ENCODE results near the gene FOXA3. TPM values are rescaled to one million over a fixed set of nuclear protein-coding genes. Genes with fewer than 3 reads are reported as not detected.

FOXA3 gene
- total RNA-seq, 1 experiment from 2014 or later = 5.8 TPM

GRCh38 chr19:45816236-45817009 lies 47.7 kb upstream of the FOXA3 start:
- ATAC-seq = no peak
- no TSS peak for BruUV-seq (replicated peaks)

More at GRCh38 chr19:45816236-45817009, 47.7 kb upstream of the FOXA3 start:
- Histone ChIP-seq H3K9me2 (ENCODE audit: insufficient read depth) (no peaks in the 10 kb centered on the region), H3K27ac (ENCODE audit: low read depth, low read length) (no peak overlapping the region), H2AFZ (ENCODE audit: low read depth, low read length, poor library complexity, severe bottlenecking) (no peak overlapping the region), H3K9ac (ENCODE audit: low read length) (no peak overlapping the region), H3K9me3 (ENCODE audit: control insufficient read depth in 1 of 2, insufficient read depth in 1 of 2, low read depth in 1 of 2, low read length in 2 of 2) (no peaks in the 10 kb centered on the region), H4K20me1 (ENCODE audit: insufficient read depth) (no peaks in the 10 kb centered on the region), H3K79me2 (ENCODE audit: insufficient read depth, low read length) (no peaks in the 10 kb centered on the region), H3K4me2 (ENCODE audit: low read length) (no peak overlapping the region), H3K4me3 (replicated peaks in 1 of 2; ENCODE audit: low read depth in 1 of 2, low read length in 2 of 2) (no peak overlapping the region), H3K27me3 (ENCODE audit: insufficient read depth, low read length) (no peaks in the 10 kb centered on the region), H3K4me1 (ENCODE audit: control insufficient read depth in 1 of 2, insufficient read depth in 2 of 2, low read length in 2 of 2) (peaks cover 3 to 11% of the 10 kb centered on the region in 2 experiments; a peak in 3 of 4 replicates), H3K36me3 (ENCODE audit: control insufficient read depth in 1 of 2, insufficient read depth in 2 of 2, low read length in 2 of 2) (peaks cover 5 to 10% of the 10 kb centered on the region in 2 experiments; a peak in 3 of 4 replicates)
- TF ChIP-seq, protein P1, sequence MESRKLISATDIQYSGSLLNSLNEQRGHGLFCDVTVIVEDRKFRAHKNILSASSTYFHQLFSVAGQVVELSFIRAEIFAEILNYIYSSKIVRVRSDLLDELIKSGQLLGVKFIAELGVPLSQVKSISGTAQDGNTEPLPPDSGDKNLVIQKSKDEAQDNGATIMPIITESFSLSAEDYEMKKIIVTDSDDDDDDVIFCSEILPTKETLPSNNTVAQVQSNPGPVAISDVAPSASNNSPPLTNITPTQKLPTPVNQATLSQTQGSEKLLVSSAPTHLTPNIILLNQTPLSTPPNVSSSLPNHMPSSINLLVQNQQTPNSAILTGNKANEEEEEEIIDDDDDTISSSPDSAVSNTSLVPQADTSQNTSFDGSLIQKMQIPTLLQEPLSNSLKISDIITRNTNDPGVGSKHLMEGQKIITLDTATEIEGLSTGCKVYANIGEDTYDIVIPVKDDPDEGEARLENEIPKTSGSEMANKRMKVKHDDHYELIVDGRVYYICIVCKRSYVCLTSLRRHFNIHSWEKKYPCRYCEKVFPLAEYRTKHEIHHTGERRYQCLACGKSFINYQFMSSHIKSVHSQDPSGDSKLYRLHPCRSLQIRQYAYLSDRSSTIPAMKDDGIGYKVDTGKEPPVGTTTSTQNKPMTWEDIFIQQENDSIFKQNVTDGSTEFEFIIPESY (IDR thresholded peaks at IDR 0.05; ENCODE audit: extremely low read depth, insufficient replicate concordance, low read length) = no peak
- TF ChIP-seq CEBPB (IDR thresholded peaks at IDR 0.05; ENCODE audit: low read depth) (no peak), SP1 (IDR thresholded peaks at IDR 0.05; ENCODE audit: low read depth) (no peak), EZH2phosphoT487 (IDR thresholded peaks at IDR 0.05; ENCODE audit: borderline replicate concordance) (no peak), TCF7L2 (IDR thresholded peaks at IDR 0.05; ENCODE audit: borderline replicate concordance, extremely low read depth, insufficient read depth, insufficient read length) (no peak), YY1 (IDR thresholded peaks at IDR 0.05; ENCODE audit: extremely low read depth, insufficient replicate concordance, low read depth, low read length) (no peak), REST (IDR thresholded peaks at IDR 0.05; ENCODE audit: low read depth) (no peak), ELF1 (IDR thresholded peaks at IDR 0.05; ENCODE audit: borderline replicate concordance, low read depth) (no peak), ZNF274 (IDR thresholded peaks at IDR 0.05; ENCODE audit: low read depth, low read length) (no peak), FOSL1 (IDR thresholded peaks at IDR 0.05; ENCODE audit: low read depth) (no peak), EGR1 (IDR thresholded peaks at IDR 0.05; ENCODE audit: low read depth) (no peak)
- TF ChIP-seq, protein P2, sequence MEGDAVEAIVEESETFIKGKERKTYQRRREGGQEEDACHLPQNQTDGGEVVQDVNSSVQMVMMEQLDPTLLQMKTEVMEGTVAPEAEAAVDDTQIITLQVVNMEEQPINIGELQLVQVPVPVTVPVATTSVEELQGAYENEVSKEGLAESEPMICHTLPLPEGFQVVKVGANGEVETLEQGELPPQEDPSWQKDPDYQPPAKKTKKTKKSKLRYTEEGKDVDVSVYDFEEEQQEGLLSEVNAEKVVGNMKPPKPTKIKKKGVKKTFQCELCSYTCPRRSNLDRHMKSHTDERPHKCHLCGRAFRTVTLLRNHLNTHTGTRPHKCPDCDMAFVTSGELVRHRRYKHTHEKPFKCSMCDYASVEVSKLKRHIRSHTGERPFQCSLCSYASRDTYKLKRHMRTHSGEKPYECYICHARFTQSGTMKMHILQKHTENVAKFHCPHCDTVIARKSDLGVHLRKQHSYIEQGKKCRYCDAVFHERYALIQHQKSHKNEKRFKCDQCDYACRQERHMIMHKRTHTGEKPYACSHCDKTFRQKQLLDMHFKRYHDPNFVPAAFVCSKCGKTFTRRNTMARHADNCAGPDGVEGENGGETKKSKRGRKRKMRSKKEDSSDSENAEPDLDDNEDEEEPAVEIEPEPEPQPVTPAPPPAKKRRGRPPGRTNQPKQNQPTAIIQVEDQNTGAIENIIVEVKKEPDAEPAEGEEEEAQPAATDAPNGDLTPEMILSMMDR (IDR thresholded peaks at IDR 0.05 in 2 of 3, conservative IDR thresholded peaks at IDR 0.05 in 1 of 3; ENCODE audit: borderline replicate concordance in 1 of 3, insufficient read depth in 1 of 3, low read depth in 2 of 3, low read length in 2 of 3) = no peak
- TF ChIP-seq, protein P3, sequence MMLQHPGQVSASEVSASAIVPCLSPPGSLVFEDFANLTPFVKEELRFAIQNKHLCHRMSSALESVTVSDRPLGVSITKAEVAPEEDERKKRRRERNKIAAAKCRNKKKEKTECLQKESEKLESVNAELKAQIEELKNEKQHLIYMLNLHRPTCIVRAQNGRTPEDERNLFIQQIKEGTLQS (IDR thresholded peaks at IDR 0.05) = no peak
- TF ChIP-seq, protein P4, sequence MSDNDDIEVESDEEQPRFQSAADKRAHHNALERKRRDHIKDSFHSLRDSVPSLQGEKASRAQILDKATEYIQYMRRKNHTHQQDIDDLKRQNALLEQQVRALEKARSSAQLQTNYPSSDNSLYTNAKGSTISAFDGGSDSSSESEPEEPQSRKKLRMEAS (IDR thresholded peaks at IDR 0.05) = no peak
- RAD21 ChIA-PET (ENCODE audit: low non-redundant PET in 1 of 2, low total read pairs in 2 of 2, uncharacterized antibody in 2 of 2, unreplicated experiment in 2 of 2) = interaction anchor here (0.6 to 0.7 kb wide), 5 partner anchors 16 to 98 kb away, joined by 3 to 6 read pairs (median 4); partner anchors contain the start of genes FOXA3 (in 1 of the 2) and SIX5 (in 1 of the 2)
- POLR2A ChIA-PET = interaction anchor here (0.6 to 1.0 kb wide), 3 partner anchors 10 to 179 kb away, joined by 3 read pairs; partner anchors contain the start of gene CCDC61
- no peak for DNase-seq (ENCODE audit: low read depth, low spot score)
- intact Hi-C loops (cut with micrococcal nuclease) = loop anchor here (1.0 kb wide), 2 partner anchors 67 to 261 kb away; no protein-coding TSS in a partner anchor
- CTCF ChIA-PET = interaction anchor here (0.6 to 3.8 kb wide), 28 partner anchors 8 to 261 kb away, joined by 3 to 26 read pairs (median 5); partner anchors contain the start of genes DMPK, DMWD, FOXA3 and IRF2BP1
